IMR-90 (cell line): ENCODE data around the gene LFNG. TPM values are rescaled to one million over a fixed set of nuclear protein-coding genes. Genes with fewer than 3 reads are reported as not detected.

Experiments used
- ATAC-seq: fragments of 200-7000 bp; cut with Tn5 transposase; 2 replicates; pipeline ENCODE4 v1.9.1; 2020; ENCODE audit warnings: low read depth, mild to moderate bottlenecking, moderate library complexity
- BruUV-seq: library from RNA; stranded (reverse); fragments of 400-500 nt; replicated peaks from 2 replicates; lab custom pipeline; 2021; lab: Mats Ljungman, UMichigan
- CTCF ChIA-PET: fragments of 300-600 bp; formaldehyde crosslinking; extraction: SDS; loops from one replicate; lab custom pipeline; 2021; ENCODE audit warnings: antibody characterized with exemption; lab: Yijun Ruan, JAX
- POLR2A ChIA-PET: fragments of 300-600 bp; sonication (Branson Sonifier 250); formaldehyde crosslinking; loops from one replicate; lab custom pipeline; 2022; ENCODE audit warnings: antibody characterized with exemption; ENCODE audit not compliant: unreplicated experiment; lab: Charles Lee
- DNase-seq: peaks from one replicate; pipeline ENCODE4 v3.0.0; 2013
- H2AFZ ChIP-seq: replicated peaks from 2 replicates; pipeline ENCODE3; 2013; ENCODE audit warnings: low read length, mild to moderate bottlenecking; ENCODE audit not compliant: poor library complexity
- H2AK5ac ChIP-seq: 2 replicates; pipeline ENCODE4 v1.6.1; 2013; ENCODE audit warnings: low read depth, low read length, inconsistent platforms
- H2AK9ac ChIP-seq: replicated peaks from 2 replicates; pipeline ENCODE3; 2013; ENCODE audit warnings: mild to moderate bottlenecking, low read depth, low read length, moderate library complexity; ENCODE audit not compliant: poor library complexity
- H2BK120ac ChIP-seq: 2 replicates; pipeline ENCODE4 v1.6.1; 2013; ENCODE audit warnings: low read depth, low read length, inconsistent platforms
- H2BK15ac ChIP-seq: 3 replicates; pipeline ENCODE4 v1.6.1; 2013; ENCODE audit warnings: low read depth, low read length, inconsistent platforms
- H2BK20ac ChIP-seq: 2 replicates; pipeline ENCODE4 v1.6.1; 2013; ENCODE audit warnings: low read depth, mild to moderate bottlenecking, inconsistent platforms, low read length, moderate library complexity
- H2BK5ac ChIP-seq: 2 replicates; pipeline ENCODE4 v1.6.1; 2013; ENCODE audit warnings: mild to moderate bottlenecking, low read depth, low read length, inconsistent platforms; ENCODE audit not compliant: poor library complexity, severe bottlenecking
- H3K14ac ChIP-seq: replicated peaks from 2 replicates; pipeline ENCODE4 v1.6.1; 2013; ENCODE audit warnings: low read depth, low read length, inconsistent platforms
- H3K18ac ChIP-seq: 2 replicates; pipeline ENCODE4 v1.6.1; 2013; ENCODE audit warnings: low read depth, low read length, control low read depth
- H3K23ac ChIP-seq: 2 replicates; pipeline ENCODE4 v1.6.1; 2013; ENCODE audit warnings: low read depth, low read length, inconsistent platforms
- H3K27ac ChIP-seq: 2 replicates; pipeline ENCODE4 v1.5.1; 2013; ENCODE audit warnings: mild to moderate bottlenecking, control low read depth, low read length; ENCODE audit not compliant: insufficient read depth
- H3K27me3 ChIP-seq: 2 replicates; pipeline ENCODE4 v1.6.1; 2013; ENCODE audit warnings: low read length; ENCODE audit not compliant: control insufficient read depth, insufficient read depth
- H3K36me3 ChIP-seq: 2 replicates; pipeline ENCODE4 v1.6.1; 2013; ENCODE audit warnings: low read length, mixed read lengths; ENCODE audit not compliant: control insufficient read depth, insufficient read depth
- H3K4ac ChIP-seq: 2 replicates; pipeline ENCODE4 v1.6.1; 2013; ENCODE audit warnings: low read depth, low read length, inconsistent platforms
- H3K4me1 ChIP-seq: 2 replicates; pipeline ENCODE4 v1.6.1; 2013; ENCODE audit warnings: low read length, mixed read lengths; ENCODE audit not compliant: control insufficient read depth, insufficient read depth
- H3K4me2 ChIP-seq: 2 replicates; pipeline ENCODE4 v1.6.1; 2013; ENCODE audit warnings: low read depth, mild to moderate bottlenecking, control low read depth, low read length, moderate library complexity
- H3K4me3 ChIP-seq: 2 replicates; pipeline ENCODE4 v1.5.1; 2013; ENCODE audit warnings: low read depth, mild to moderate bottlenecking, control low read depth, low read length, moderate library complexity; ENCODE audit not compliant: insufficient read depth
- H3K56ac ChIP-seq: 2 replicates; pipeline ENCODE4 v1.6.1; 2013; ENCODE audit warnings: low read length, inconsistent platforms; ENCODE audit not compliant: insufficient read depth; ENCODE audit errors: extremely low read depth
- H3K79me1 ChIP-seq, 2 experiments: 2 replicates each; pipeline ENCODE4 v1.6.1; 2013; ENCODE audit warnings: low read length in 2 of 2, inconsistent platforms in 1 of 2, low read depth in 1 of 2
- H3K9ac ChIP-seq: 2 replicates; pipeline ENCODE4 v1.6.1; 2013; ENCODE audit warnings: low read depth, low read length, control low read depth
- H3K9me1 ChIP-seq: 2 replicates; pipeline ENCODE4 v1.6.1; 2013; ENCODE audit warnings: low read length, inconsistent platforms; ENCODE audit not compliant: insufficient read depth
- H3K9me3 ChIP-seq: 2 replicates; pipeline ENCODE4 v1.6.1; 2013; ENCODE audit warnings: low read length; ENCODE audit not compliant: control insufficient read depth, insufficient read depth
- H4K20me1 ChIP-seq: 2 replicates; pipeline ENCODE4 v1.6.1; 2013; ENCODE audit warnings: low read length, inconsistent platforms; ENCODE audit not compliant: insufficient read depth
- H4K5ac ChIP-seq: 2 replicates; pipeline ENCODE4 v1.6.1; 2013; ENCODE audit warnings: mild to moderate bottlenecking, low read depth, low read length, control low read depth
- H4K8ac ChIP-seq, 2 experiments: 2 replicates each; pipeline ENCODE4 v1.6.1; 2013; ENCODE audit warnings: low read depth in 2 of 2, low read length in 2 of 2, control low read depth in 1 of 2, inconsistent platforms in 1 of 2
- H4K91ac ChIP-seq: 2 replicates; pipeline ENCODE4 v1.6.1; 2013; ENCODE audit warnings: low read depth, low read length, inconsistent platforms; ENCODE audit not compliant: insufficient read depth
- FOS ChIP-seq: fragments of 150-350 bp; IDR thresholded peaks from 2 replicates; pipeline ENCODE4 v1.6.1; 2016; ENCODE audit warnings: low read depth, low read length
- NFE2L2 ChIP-seq: fragments of 150-350 bp; IDR thresholded peaks from 2 replicates; pipeline ENCODE4 v1.6.1; 2016; ENCODE audit warnings: low read depth, mild to moderate bottlenecking, low read length
- POLR2A ChIP-seq: IDR thresholded peaks from 2 replicates; pipeline ENCODE4 v1.6.1; 2012; ENCODE audit warnings: mild to moderate bottlenecking, low read depth, low read length
- RFX5 ChIP-seq: IDR thresholded peaks from 2 replicates; pipeline ENCODE4 v1.8.0; 2012; ENCODE audit warnings: low read depth, mild to moderate bottlenecking, low read length, moderate library complexity
- WGBS, 2 experiments: methylation state at CpG; one replicate each; pipeline versions ENCODE4 v1.1.5 to v1.1.7; 2013; ENCODE audit warnings: missing lambda C conversion rate in 2 of 2; ENCODE audit not compliant: insufficient read length in 1 of 2; ENCODE audit errors: extremely low coverage in 2 of 2; 5-methylcytosine and 5-hydroxymethylcytosine counted together
- dilution Hi-C: fragments of 300-500 bp; cut with HindIII; formaldehyde crosslinking; loops from one replicate; pipeline ENCODE4 v1.14.3; 2018; ENCODE audit warnings: low sequenced_read_pairs; ENCODE audit not compliant: unreplicated experiment
- in situ Hi-C: fragments of 300-500 bp; cut with MboI; formaldehyde crosslinking; loops from 3 replicates; pipeline ENCODE4 v1.14.3; 2019; ENCODE audit warnings: low sequenced_read_pairs, inconsistent platforms, mixed read lengths
- intact Hi-C: fragments of 100-400 bp; cut with micrococcal nuclease; formaldehyde crosslinking; loops from 2 replicates; pipeline ENCODE4 v1.10.0; 2022
- polyA plus RNA-seq, 3 experiments: library from polyadenylated mRNA; depleted of rRNA; stranded (reverse); fragments of >200 nt; gene quantifications; 2 replicates each; pipeline ENCODE4 v1.2.3, GENCODE V29; 2012; ENCODE audit warnings: low replicate concordance in 1 of 3
- total RNA-seq: library from RNA; depleted of rRNA; stranded (reverse); fragments of >200 nt; gene quantifications from 2 replicates; pipeline ENCODE4 v1.2.3, GENCODE V29; 2012
- TF ChIP-seq, protein P1 (sequence below): conservative IDR thresholded peaks from 2 replicates; pipeline ENCODE4 v1.5.1; 2012; ENCODE audit warnings: mild to moderate bottlenecking, low read depth, low read length, improper control_type of control experiment
- TF ChIP-seq, protein P2 (sequence below): fragments of 150-350 bp; IDR thresholded peaks from 2 replicates; pipeline ENCODE4 v1.6.1; 2016; ENCODE audit warnings: low read depth, mild to moderate bottlenecking, low read length, moderate library complexity, borderline replicate concordance

LFNG gene
- total and polyA plus RNA-seq, 2 of the 4 experiments (the other 2 are of a cell fraction) = 1.8 to 5.1 TPM

DNA sequence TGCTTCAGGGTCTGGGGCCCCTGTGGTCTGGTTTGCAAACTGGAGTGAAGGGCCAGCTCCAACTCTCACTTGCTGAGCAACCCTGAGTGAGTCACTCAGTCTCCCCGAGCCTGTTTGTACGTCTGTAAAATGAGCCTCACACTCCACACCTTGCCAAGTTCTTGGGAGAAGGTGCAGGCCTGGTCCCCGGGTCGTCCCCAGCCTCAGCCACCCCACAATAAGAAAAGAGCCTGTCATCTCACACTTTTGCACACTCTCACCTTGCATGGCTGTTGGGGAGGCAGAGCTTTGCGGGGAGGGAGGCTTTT, 48.6 kb upstream of the LFNG start:
- Histone ChIP-seq H3K4ac (peak overlapping the region; percentile 24; the same call in 1 of the 2 replicates), H3K4me2 (no peak overlapping the region), H2AFZ (peak overlapping the region; percentile 85), H3K23ac (no peak overlapping the region), H3K79me1 (no peaks in the 10 kb centered on the region), H3K27me3 (peaks cover 3% of the 10 kb centered on the region; the same call in 1 of the 2 replicates), H3K36me3 (no peaks in the 10 kb centered on the region), H4K91ac (no peak overlapping the region), H4K20me1 (no peaks in the 10 kb centered on the region), H2BK20ac (no peak overlapping the region), H3K4me1 (peaks cover 6% of the 10 kb centered on the region; the same call in 1 of the 2 replicates), H2BK5ac (no peak overlapping the region), H2AK9ac (peak overlapping the region; percentile 8), H3K18ac (no peak overlapping the region), H2BK15ac (no peak overlapping the region), H3K56ac (no peak overlapping the region), H2AK5ac (no peak overlapping the region), H3K9me1 (no peaks in the 10 kb centered on the region), H4K5ac (no peak overlapping the region; the same call in 1 of the 2 replicates), H3K27ac (no peak overlapping the region; the same call in 1 of the 2 replicates), H3K4me3 (no peak overlapping the region), H3K9me3 (no peaks in the 10 kb centered on the region), H3K14ac (no peak overlapping the region), H4K8ac (0 out of 4 replicates have a peak overlapping the region, but pooled peaks of 1 of the 2 experiments have one; percentile 57), H3K9ac (no peak overlapping the region), H2BK120ac (no peak overlapping the region; the same call in 1 of the 2 replicates)
- ChIA-PET CTCF (interaction anchor here (0.6 to 1.3 kb wide), 2 partner anchors 17 to 40 kb away, joined by 3 to 4 read pairs; no protein-coding TSS in a partner anchor), POLR2A (no interaction called here)
- dilution Hi-C loops (no loop called here), intact Hi-C loops (loop anchor here (2.0 to 10.0 kb wide), 3 partner anchors 66 to 684 kb away; no protein-coding TSS in a partner anchor), in situ Hi-C loops (no loop called here)
- ATAC-seq (peak; percentile 65), DNase-seq (peak; percentile 74)
- BruUV-seq = no TSS peak
- no CpG with 5 or more reads among the region's 5 CpGs for WGBS, 2 experiments
- no peak for TF ChIP-seq POLR2A
- TF ChIP-seq FOS = 0 out of 2 replicates have a peak, but pooled peaks have one; percentile 18
- TF ChIP-seq, protein P1, sequence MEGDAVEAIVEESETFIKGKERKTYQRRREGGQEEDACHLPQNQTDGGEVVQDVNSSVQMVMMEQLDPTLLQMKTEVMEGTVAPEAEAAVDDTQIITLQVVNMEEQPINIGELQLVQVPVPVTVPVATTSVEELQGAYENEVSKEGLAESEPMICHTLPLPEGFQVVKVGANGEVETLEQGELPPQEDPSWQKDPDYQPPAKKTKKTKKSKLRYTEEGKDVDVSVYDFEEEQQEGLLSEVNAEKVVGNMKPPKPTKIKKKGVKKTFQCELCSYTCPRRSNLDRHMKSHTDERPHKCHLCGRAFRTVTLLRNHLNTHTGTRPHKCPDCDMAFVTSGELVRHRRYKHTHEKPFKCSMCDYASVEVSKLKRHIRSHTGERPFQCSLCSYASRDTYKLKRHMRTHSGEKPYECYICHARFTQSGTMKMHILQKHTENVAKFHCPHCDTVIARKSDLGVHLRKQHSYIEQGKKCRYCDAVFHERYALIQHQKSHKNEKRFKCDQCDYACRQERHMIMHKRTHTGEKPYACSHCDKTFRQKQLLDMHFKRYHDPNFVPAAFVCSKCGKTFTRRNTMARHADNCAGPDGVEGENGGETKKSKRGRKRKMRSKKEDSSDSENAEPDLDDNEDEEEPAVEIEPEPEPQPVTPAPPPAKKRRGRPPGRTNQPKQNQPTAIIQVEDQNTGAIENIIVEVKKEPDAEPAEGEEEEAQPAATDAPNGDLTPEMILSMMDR = no peak
- TF ChIP-seq NFE2L2 = peak; percentile 2; the same call in 1 of the 2 replicates
- TF ChIP-seq, protein P2, sequence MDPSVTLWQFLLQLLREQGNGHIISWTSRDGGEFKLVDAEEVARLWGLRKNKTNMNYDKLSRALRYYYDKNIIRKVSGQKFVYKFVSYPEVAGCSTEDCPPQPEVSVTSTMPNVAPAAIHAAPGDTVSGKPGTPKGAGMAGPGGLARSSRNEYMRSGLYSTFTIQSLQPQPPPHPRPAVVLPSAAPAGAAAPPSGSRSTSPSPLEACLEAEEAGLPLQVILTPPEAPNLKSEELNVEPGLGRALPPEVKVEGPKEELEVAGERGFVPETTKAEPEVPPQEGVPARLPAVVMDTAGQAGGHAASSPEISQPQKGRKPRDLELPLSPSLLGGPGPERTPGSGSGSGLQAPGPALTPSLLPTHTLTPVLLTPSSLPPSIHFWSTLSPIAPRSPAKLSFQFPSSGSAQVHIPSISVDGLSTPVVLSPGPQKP = no peak
- TF ChIP-seq RFX5 = no peak
